ENCODE data around the gene FOLR3.
"Not testable (repeated sequence)": the region's sequence is repeated elsewhere in the genome, so short reads cannot be mapped to it uniquely, and the experiment has no call there.

The FOLR3 gene

DNA sequence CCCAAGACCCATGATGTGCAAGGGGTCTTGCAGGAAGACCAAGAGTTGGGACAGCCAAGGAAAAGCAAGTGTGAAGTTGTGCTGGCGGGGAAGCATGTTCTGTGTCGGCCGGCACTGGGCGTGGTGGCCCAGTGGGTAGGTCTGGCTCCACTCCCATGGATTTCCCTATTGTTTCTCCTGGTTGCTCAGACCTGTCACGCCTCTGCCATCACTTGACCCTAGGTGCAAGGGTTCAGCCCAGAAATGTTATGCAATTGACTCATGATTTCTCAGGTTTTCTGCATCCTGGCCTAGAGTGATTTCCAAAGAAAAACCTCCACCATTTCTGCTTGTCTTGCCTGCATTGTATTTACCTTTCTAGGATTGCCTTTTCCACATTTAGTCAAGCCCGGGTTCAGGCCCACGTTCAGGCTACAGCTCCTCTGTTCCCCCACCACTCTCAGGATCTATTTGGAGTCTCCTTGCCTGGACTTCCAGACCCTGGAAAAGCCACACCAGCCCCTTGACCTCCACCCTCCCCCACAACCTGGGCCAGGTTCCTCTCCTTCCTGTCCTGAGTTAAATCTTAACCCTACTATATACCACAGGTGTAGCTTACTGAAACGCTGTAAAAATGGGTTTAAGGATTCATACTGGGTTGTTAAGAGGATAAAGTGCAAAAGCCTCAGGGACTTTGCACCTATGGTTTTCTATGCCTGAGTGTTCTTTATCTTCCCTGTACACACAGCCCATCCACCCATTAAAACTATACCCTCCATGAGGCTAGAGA lies 39.0 kb downstream of the FOLR3 start:
- H3K4me3 ChIP-seq (replicated peaks; ENCODE audit: low read depth, low read length): no peak overlapping the region
- TF ChIP-seq, protein P1, sequence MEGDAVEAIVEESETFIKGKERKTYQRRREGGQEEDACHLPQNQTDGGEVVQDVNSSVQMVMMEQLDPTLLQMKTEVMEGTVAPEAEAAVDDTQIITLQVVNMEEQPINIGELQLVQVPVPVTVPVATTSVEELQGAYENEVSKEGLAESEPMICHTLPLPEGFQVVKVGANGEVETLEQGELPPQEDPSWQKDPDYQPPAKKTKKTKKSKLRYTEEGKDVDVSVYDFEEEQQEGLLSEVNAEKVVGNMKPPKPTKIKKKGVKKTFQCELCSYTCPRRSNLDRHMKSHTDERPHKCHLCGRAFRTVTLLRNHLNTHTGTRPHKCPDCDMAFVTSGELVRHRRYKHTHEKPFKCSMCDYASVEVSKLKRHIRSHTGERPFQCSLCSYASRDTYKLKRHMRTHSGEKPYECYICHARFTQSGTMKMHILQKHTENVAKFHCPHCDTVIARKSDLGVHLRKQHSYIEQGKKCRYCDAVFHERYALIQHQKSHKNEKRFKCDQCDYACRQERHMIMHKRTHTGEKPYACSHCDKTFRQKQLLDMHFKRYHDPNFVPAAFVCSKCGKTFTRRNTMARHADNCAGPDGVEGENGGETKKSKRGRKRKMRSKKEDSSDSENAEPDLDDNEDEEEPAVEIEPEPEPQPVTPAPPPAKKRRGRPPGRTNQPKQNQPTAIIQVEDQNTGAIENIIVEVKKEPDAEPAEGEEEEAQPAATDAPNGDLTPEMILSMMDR (IDR thresholded peaks at IDR 0.05; ENCODE audit: insufficient read depth, low read length, poor library complexity, severe bottlenecking): no peak
- H3K27me3 ChIP-seq (replicated peaks; ENCODE audit: control insufficient read depth, insufficient read depth, low read length): no peaks in the 10 kb centered on the region
- no peaks in the 10 kb centered on the region for H3K36me3 ChIP-seq (ENCODE audit: control insufficient read depth, insufficient read depth, low read length)
- no peak for DNase-seq (ENCODE audit: extremely low read depth, insufficient read length)

DNA sequence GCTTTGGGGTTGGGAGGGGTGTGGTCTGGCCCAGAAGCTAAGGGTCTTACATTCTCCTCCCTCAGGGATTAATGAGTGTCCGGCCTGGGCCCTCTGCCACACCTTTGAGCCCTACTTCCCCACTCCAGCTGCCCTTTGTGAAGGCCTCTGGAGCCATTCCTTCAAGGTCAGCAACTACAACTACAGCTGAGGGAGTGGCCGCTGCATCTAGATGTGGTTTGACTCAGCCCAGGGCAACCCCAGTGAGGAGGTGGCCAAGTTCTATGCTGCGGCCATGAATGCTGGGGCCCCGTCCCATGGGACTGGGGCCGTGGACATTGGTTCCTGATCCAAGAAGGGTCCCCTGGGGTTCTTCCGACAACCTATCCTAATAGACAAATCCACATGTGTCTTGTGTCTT lies 42.1 kb downstream of the FOLR3 start:
- DNase-seq (ENCODE audit: extremely low read depth, insufficient read length): no peak
- no peak overlapping the region for H3K4me3 ChIP-seq (replicated peaks; ENCODE audit: low read depth, low read length)
- no peaks in the 10 kb centered on the region for H3K36me3 ChIP-seq (ENCODE audit: control insufficient read depth, insufficient read depth, low read length)
- H3K27me3 ChIP-seq (replicated peaks; ENCODE audit: control insufficient read depth, insufficient read depth, low read length): no peaks in the 10 kb centered on the region
- TF ChIP-seq, protein P1 (IDR thresholded peaks at IDR 0.05; ENCODE audit: insufficient read depth, low read length, poor library complexity, severe bottlenecking): no peak

DNA sequence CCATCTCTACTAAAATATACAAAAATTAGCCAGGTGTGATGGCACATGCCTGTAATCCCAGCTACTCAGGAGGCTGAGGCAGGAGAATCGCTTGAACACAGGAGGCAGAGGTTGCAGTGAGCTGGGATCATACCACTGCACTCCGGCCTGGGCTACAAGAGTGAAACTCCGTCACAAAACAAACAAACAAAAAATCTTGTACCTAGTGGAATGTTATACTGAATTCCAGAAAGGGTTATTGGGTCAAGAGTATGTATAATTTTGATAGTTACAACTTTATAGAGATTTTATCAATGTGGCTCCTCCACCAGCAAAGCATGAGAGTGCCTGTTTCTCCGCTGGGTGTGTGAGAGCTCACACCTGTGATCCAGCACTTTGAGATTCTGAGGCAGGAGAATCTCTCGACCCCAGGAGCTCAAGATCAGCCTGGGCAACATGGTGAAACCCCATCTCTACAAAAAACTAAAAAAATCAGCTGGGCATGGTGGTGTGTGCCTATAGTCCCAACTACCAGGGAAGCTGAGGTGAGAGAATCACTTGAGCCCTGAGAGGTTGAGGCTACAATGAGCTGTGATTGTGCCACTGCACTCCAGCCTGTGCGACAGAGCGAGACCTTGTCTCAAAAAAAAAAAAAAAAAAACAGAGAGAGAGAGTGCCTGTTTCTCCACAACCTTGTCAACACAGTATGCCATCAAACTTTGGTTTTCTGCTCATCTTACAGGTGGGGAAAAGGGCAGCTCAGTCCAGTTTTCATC lies 43.7 kb downstream of the FOLR3 start:
- no peak for DNase-seq (ENCODE audit: extremely low read depth, insufficient read length)
- H3K4me3 ChIP-seq (replicated peaks; ENCODE audit: low read depth, low read length): no peak overlapping the region
- no peaks in the 10 kb centered on the region for H3K36me3 ChIP-seq (ENCODE audit: control insufficient read depth, insufficient read depth, low read length)
- no peaks in the 10 kb centered on the region for H3K27me3 ChIP-seq (replicated peaks; ENCODE audit: control insufficient read depth, insufficient read depth, low read length)
- TF ChIP-seq, protein P1 (IDR thresholded peaks at IDR 0.05; ENCODE audit: insufficient read depth, low read length, poor library complexity, severe bottlenecking): no peak

DNA sequence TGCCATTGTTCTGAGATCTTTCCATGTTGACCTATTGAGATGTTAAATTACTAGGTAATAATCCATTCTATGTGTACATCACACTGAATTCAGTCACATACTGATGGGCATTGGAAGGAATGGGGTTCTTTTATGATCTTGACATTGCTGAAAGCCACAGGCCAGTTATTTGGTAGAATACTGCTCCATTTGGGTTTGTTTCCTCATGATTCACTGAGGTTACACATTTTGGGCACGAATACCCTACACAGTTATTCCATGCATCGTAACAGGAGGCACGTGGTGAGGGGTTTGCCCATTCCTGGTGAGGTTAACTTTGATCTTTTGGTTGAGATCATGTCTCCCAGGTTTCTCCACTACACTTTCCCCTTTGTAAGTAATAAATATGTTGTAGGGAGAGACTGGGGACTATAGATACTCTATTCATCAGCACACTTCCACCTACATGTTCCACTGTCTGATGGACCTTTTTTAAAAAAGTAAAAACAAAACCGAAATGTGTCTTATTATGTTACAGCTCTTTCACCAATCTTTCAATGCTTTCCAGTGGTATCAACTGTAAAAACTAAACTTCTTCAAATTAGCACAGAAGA lies 44.4 kb downstream of the FOLR3 start:
- no peak for DNase-seq (ENCODE audit: extremely low read depth, insufficient read length)
- H3K4me3 ChIP-seq (replicated peaks; ENCODE audit: low read depth, low read length): no peak overlapping the region
- TF ChIP-seq, protein P1 (IDR thresholded peaks at IDR 0.05; ENCODE audit: insufficient read depth, low read length, poor library complexity, severe bottlenecking): no peak
- H3K27me3 ChIP-seq (replicated peaks; ENCODE audit: control insufficient read depth, insufficient read depth, low read length): no peaks in the 10 kb centered on the region
- no peaks in the 10 kb centered on the region for H3K36me3 ChIP-seq (ENCODE audit: control insufficient read depth, insufficient read depth, low read length)

DNA sequence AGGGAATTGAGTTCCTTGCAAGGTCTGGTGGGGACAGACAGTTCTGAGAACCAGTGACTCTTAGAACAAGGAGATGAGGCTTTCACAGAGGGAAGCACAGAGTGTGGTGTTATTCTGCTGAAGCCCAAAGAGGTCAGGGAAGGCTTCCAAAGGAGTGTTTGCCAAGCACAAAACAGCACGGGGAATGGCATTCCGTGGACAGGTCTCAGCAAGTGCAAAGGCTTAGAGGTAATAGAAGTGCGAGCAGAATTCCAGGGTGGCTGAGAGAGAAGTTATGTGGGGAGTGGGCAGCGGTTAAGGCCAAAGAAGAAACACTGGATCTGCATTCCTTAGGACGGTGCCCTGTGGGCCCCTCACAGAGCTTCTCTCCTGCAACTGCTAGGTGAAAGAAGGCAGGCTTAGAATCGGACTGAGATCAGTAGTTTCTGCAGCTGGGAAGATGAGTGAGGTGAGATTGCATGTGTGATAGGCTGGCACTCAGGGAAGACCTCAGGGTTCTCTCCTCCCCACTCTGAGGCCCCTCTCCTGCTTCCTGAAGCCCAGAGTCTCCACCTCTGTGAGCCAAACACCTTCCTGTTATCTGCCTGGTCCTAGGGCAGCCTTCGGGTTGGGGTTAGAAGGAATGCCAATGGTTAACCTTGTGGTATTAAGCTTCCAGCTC lies 45.5 kb downstream of the FOLR3 start:
- H3K36me3 ChIP-seq (ENCODE audit: control insufficient read depth, insufficient read depth, low read length); H3K27me3 ChIP-seq (replicated peaks; ENCODE audit: control insufficient read depth, insufficient read depth, low read length); DNase-seq (ENCODE audit: extremely low read depth, insufficient read length); H3K4me3 ChIP-seq (replicated peaks; ENCODE audit: low read depth, low read length): not testable (repeated sequence)

DNA sequence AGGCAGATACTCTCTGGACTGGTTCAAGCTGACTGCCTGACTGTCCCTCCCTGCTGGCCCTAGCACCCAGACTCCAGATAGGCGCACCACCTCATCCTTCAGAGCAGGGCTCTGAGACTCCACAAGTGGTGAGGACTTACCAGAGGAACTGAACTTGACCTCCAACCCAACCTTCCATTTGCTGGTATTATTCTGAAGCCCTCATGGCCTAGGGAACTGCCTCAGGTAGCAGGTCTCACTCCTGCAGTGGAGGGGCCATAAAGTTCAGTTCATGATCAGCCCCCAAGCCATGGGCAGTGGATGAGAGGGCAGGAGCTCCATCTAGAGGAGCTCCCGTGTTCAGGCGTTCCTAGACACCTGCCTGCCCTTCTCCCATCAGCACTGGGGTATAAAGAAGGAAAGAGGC lies 46.0 kb downstream of the FOLR3 start:
- not testable (repeated sequence) for H3K27me3 ChIP-seq (replicated peaks; ENCODE audit: control insufficient read depth, insufficient read depth, low read length); H3K36me3 ChIP-seq (ENCODE audit: control insufficient read depth, insufficient read depth, low read length); DNase-seq (ENCODE audit: extremely low read depth, insufficient read length); H3K4me3 ChIP-seq (replicated peaks; ENCODE audit: low read depth, low read length)
- TF ChIP-seq, protein P1 (IDR thresholded peaks at IDR 0.05; ENCODE audit: insufficient read depth, low read length, poor library complexity, severe bottlenecking): peak; percentile 11

Data from GM06990 (cell line).